NCI-H69 (cell line): ENCODE measurements around the gene SMIM12.

ENCODE experiments used
- DNase-seq: peaks from one replicate; lab custom pipeline; 2025; lab: John Stamatoyannopoulos, UW

Gene SMIM12

DNA sequence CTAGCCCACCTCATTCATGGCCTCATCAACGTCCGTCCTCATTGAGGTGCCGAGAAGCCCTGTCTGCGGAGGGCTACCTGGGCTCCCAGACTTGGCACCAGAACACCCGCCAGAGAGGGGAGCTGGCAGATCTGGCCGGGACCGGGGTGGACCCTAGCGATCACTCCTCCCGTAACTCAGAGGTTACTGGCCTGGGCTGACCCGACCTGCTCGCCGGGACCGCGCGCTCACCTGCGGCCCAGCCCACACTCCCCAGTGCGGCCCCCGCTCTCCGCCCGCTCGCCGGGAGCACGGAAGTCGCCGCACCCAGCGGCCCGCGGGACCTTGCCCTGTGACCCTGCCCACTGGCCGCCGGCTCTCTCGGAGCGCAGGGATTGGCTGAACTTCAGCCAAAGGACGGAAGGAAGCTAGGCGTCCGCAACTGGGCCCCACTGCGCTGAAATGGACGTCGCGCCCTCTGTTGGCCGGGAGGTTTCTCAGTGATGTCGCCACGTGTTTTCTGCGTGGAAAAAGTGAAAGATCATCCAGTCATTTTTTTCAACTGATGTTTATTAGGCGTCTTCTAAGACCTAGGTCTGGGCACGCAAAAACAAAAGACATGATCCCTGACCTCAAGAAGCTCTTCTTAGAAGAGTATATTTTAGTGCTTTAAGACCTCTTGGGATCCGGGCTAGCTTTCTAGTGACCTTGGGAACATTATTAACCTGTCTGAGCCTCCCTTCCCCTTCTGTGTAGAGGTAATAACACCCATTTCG lies at the start of gene SMIM12:
Gene SMIM12, minus strand, starts transcription at position 304 of the 755 bp plus-strand sequence. CDS start 3,772 bp downstream, outside the sequence.
- DNase-seq: peak; percentile 91

DNA sequence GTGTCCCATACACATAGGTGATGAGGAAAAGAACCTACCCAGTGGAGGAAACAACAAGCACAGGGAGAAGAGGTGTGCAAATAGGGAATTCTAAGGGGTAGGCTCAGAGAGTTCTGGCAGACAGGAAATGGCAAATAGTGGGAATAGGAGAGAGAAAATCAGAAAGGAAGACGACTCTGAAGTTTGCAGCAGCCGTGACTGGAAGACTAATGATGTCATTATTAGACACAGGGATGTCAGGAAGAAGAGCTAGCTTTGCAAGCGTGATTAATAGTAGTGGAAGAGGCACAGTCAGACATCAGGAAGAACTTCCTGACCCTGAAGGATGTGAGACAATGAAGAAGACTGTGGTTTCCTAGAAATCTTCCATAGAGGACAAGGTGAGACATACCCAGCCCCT lies 48.8 kb upstream of the SMIM12 start:
- DNase-seq: no peak

GRCh38 chr1:34907487-34908090 lies 48.0 kb upstream of the SMIM12 start:
- no peak for DNase-seq

GRCh38 chr1:34906756-34907155 lies 47.2 kb upstream of the SMIM12 start:
- DNase-seq: no peak

GRCh38 chr1:34906222-34906621 lies 46.7 kb upstream of the SMIM12 start:
- DNase-seq: no peak

DNA sequence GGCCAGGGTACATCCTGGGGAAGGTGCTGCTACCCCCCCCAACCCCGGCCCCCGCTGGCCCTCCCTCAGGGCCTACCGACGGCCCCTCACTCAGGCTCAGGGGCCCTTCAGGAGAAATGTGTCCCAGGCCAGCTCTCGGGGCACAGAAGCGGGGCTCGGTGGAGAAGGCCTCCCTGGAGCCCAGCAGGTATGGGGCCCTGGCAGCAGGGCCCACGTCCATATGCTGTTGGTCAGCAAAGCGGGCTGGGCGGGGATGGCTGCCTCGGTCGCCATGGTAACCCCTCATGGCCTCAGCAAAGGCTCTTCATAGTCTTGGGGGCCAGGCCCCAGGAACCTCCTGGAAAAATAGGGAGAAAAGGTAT lies 45.5 kb upstream of the SMIM12 start:
- no peak for DNase-seq

DNA sequence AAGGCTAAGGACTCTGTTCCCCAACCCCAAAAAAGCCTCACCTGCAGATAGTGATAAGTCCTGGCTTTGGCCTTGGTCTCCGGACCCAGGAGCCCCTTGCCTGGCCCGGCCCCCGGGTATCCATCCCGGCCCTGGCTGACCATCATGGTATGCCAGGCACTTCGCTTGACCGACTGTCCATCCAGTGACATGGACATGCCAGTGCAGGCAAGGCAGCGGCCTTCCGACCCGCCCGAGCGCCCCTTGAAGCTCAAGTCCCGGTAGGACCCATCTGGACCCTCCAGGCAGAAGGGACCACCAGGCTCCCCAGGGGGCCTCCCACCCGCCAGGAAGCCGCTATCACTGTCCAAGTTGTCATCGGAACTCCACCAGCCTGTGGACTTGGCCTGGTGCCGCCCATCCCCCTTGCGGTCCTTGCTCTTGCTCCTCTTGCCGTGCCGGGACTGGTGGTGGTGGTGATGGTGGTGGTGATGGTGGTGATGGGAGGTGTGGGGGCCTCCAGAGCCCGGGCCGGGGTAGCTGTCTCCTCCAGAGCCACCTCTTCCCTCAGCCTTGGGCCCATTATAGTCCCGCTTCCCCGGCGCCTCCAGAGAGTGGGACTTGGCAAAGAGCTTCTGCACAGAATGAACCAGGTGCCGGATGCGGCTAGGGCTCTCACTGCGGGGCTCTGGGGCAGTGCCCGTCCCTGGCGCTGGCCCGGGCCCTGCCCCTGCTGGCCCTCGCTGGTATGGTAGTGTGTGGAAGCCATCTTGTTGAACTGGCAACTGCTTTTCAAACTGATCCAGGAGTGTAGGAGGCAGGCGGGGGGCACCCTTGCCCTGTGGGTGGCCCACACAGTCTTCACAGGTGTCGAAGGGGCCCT lies 44.9 kb upstream of the SMIM12 start:
- DNase-seq: no peak

DNA sequence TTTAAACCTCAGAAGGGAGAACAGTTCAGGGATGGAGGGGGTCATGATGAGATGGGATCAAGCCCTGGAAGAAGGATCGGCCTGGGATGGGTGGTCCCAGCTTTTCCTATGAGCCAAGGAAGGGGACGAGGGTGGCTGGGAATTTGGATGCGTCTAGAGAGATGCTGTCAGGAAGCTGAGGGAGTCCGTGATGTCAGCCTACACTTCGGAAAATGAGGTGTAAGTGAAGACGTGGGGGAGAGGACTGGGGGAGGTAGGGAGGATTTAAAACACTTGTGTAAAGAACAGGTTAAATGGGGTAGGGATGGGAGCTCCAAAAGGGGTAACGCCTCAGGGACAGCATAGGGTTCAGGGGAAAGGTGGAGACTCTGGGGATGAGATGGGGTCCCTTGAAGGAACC lies 42.4 kb upstream of the SMIM12 start:
- no peak for DNase-seq

- DNase-seq: no peak
Measured at GRCh38 chr1:34900775-34901502, 41.4 kb upstream of the SMIM12 start.

DNA sequence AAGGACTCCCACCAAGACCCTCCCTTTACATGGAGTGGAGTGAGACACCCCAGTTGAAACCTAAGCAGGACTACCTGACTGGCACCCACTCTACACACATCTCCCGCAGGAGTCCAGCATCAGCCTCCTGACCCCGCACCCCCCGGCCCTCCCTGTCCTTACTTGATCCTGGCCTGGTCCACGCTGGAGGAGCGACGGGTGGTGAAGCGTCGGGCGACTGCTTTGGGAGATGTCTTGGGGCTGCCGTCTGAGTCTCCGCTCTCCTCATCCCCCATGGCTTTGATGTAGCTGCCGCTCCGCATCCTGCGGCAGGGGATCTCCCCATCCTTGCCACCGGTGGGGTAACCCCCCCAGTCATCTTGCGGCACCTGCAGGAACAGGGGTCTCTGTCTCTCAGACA lies 40.4 kb upstream of the SMIM12 start:
- DNase-seq: no peak

- DNase-seq: no peak
Measured at GRCh38 chr1:34899471-34899870, 39.9 kb upstream of the SMIM12 start.

GRCh38 chr1:34898330-34898761 lies 38.8 kb upstream of the SMIM12 start:
- peak; percentile 6 for DNase-seq

DNA sequence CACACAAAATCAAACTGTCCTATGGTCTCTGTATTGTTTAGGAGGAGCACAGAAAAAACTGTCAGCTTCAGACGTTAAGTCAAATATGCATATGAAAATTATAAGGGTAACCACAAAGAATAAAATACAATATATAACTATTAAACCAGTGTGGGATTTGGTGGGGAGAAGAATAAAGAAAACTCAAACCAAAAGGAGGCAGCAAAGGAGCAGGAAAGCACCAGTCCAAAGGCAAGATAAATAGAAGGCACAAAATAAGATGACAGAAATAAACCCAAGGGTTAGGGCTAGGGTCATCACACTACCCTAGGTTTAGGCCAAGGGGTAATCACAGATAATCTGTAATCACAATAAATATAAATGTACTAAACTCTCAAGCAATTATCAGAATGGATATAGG lies 37.1 kb upstream of the SMIM12 start:
- DNase-seq: no peak

GRCh38 chr1:34889705-34890104 lies 30.2 kb upstream of the SMIM12 start:
- DNase-seq: no peak

GRCh38 chr1:34887593-34887992 lies 28.0 kb upstream of the SMIM12 start:
- no peak for DNase-seq

DNA sequence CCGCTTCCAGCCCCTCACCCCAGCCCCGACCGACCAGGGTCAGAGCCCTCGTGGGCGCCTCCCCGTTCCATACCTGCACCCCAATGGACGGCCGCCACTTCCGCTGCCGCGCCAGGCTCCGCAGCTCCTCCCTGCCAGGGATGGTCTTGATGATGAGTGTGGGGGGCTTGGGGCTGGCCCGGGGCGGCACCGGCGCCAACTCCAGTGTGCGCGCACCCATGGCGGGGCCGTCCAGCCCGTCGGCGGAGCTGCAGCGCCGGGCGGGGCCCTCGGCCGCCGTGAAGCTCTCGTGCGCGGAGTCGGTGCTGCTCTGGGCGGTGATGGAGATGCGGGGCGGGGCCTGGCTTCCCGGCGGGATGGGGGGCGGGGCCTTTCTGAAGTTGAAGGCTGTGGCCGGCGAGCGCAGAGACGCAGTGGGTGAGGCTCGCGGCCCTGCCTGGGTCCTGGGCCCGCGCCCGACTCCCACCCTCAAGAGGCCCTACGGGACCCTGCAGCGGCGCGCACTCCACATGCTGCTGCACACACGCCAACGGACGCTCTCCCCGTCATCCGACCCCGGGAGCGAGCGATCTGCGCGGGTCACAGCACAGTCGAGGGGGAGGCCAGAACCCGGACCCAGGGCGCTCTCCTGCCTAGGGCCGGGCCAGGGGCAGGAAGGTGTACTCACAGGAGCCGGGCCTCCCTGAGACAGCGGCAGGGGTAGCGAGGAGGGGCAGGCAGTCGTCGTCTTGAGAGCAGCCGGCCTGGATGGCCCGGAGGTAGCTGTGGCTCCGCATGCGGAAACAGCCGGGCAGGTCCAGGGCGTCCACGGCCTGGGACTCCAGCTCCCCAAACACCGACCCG lies 26.1 kb upstream of the SMIM12 start:
- DNase-seq: no peak

- DNase-seq: no peak
Measured at GRCh38 chr1:34884961-34885360, 25.4 kb upstream of the SMIM12 start.

GRCh38 chr1:34884536-34884935 lies 25.0 kb upstream of the SMIM12 start:
- DNase-seq: no peak

DNA sequence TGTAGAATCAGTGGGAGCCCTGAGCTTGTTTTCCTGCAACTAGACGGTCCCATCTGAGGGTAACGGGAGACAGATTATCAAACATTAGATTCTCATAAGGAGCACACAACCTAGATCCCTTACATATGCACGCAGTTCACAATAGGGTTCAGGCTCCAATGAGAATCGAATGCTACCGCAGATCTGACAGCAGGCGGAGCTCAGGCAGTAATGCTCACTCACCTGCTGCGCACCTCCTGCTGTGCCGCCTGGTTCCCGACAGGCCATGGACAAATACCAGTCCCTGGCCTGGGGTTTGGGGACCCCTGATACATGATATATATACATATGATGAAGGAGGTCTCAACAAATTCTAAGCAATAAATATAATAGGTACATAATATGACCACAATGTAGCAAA lies 19.7 kb upstream of the SMIM12 start:
- peak; percentile 81 for DNase-seq

DNA sequence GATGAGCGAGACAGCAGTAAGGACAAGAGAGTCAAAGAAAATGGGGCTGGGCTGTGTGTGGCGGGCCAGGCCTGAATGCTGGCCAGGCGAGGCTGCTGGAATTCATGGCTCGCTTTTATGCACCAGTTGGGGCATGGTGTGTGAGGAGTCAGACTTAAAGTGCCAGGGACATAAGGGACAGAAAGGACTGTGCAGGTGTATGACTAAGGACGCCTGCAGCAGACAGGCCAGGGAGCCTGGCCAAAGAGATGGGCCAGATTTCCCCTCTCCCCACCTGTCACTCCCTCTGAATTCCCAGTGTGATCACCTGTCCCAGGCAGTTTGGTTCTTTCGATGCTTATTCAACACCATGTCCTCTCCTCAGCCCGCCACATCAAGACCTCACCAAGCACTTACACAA lies 16.9 kb upstream of the SMIM12 start:
- no peak for DNase-seq

DNA sequence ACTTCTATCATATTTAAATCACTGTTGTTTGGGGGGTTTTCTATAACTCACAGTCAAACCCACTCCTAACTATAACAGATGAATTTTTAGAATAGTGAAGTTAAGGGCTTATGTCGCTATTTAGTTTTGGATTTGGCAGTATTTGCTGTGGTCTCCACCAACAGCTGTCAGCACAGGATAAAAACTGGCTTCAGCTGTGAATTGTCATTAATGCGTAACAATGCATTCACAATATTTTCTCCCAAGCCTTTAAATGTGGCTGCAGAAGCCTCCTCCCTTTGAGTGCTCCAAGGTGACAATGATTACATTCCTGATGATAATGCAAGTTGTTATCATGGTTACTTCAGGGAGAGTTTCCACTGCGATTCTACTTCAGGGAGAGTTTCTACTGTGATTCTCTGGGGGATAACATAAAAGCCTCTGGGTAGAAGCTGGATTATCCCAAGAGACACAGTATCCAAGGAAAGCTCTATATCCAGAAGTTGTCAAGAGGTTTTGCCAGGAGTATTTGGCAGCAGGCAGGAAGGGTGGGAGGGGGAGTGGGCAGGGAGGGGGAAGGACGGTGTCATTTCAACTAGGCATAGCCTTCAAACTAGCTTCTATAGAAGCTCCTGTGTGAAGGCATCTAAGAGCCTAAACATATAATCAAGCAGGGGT lies 14.9 kb upstream of the SMIM12 start:
- no peak for DNase-seq
